GM08714 (cell line): ENCODE data around the gene TMEM52B.

Experiments used
- H3K4me3 ChIP-seq: fragments of 200-500 bp; sonication (Bioruptor generic); 2 replicates; pipeline ENCODE4 v1.5.1; 2014; ENCODE audit warnings: mild to moderate bottlenecking, low read length, inconsistent platforms
- ZNF274 ChIP-seq: IDR thresholded peaks from 2 replicates; pipeline ENCODE4 v1.6.1; 2012; ENCODE audit warnings: mild to moderate bottlenecking, low read depth, low read length

The TMEM52B gene

GRCh38 chr12:10178821-10179220 lies at the start of gene TMEM52B:
Gene TMEM52B (plus strand): TSS chr12:10179032. CDS start chr12:10179575, 543 bp downstream.
- H3K4me3 ChIP-seq: no peak within 1 kb of the TSS
- TF ChIP-seq ZNF274: no peak

- H3K4me3 ChIP-seq: no peak within 1 kb of the TSS
- TF ChIP-seq ZNF274: no peak
These were observed 48.8 kb upstream of the TMEM52B start, which contains the start of gene CLEC7A for GRCh38 chr12:10130042-10130441. Gene CLEC7A (minus strand): TSS chr12:10130199. CDS start chr12:10130082, 117 bp downstream.

DNA sequence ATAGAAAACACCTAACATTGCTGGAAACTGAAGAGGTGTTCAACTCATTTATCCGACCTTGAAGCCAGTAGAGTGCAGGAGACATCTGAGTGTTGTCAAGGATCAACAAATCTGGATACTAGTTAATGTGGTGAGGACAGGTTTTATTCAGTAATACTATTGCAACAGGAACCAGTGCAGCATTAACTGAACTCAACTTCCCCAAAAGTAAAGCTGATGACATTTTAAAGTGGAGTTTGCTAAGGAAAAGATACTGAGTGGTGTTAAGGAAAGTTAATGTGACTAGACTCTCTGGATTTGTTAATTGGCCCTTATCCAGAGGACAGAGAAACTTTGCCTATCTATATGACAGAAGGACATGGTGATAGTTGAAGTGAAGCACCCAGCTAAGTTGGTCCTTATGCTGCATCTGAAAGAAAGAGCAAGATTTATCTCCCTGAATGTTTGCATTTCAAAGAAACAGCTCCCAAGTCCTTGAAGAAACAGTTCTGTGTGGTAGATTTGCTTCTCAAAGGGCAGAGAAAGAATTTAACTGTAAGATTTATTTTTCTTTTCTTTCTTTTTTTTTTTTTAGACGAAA lies 47.6 kb upstream of the TMEM52B start:
- TF ChIP-seq ZNF274: no peak
- no peak overlapping the region for H3K4me3 ChIP-seq

GRCh38 chr12:10132850-10133370 lies 45.9 kb upstream of the TMEM52B start:
- no peak overlapping the region for H3K4me3 ChIP-seq
- no peak for TF ChIP-seq ZNF274

- TF ChIP-seq ZNF274: no peak
- no peak overlapping the region for H3K4me3 ChIP-seq
These were observed 43.7 kb upstream of the TMEM52B start for GRCh38 chr12:10135126-10135525.

DNA sequence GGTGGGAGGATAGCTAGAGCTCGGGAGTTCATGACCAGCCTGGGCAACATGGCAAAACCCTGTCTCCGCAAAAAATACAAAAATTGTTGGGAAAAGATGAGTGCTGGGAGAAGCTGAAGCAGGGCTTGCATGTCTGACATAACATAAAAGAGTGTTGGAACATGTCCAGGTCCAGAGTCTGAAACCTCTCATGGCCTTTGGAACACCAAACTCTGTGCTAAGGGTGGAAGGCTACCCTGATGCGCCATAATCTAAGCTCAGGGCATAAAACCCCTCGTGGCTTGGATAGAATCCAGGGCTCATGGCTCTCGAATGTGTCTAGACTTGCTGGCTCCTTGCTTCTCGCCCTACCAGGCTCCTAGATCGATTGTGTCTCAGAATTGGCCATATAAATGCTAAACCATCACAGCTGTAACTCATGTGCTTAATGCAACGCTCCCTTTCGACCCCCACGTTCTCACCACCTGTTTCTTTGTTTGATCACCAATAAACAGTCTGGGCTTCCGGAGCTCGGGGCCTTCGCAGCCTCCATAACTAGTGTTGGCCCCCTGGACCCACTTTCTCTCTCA lies 42.1 kb upstream of the TMEM52B start:
- no peak overlapping the region for H3K4me3 ChIP-seq
- TF ChIP-seq ZNF274: no peak

DNA sequence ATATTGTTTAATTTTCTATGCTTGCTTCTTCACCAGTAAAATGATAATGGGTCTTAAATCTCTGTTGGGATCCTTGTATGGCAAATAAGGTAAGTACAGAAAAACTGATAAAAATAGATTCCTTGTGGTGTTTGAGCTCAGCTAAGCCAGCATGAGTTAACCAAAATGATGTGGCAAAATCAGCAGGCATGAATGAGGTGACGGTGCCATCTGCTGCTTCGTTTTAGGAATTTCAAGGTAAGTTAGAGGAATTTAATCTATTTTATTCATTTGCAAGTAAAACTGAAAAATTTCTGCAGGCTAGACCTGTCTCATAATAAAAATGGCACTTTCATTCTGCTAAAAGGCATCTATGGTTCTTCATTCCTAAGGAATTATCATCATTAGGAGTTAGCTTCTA lies 38.8 kb upstream of the TMEM52B start:
- no peak for TF ChIP-seq ZNF274
- no peak overlapping the region for H3K4me3 ChIP-seq

- no peak for TF ChIP-seq ZNF274
- H3K4me3 ChIP-seq: no peak overlapping the region
These were observed 35.7 kb upstream of the TMEM52B start for GRCh38 chr12:10142976-10143589.

DNA sequence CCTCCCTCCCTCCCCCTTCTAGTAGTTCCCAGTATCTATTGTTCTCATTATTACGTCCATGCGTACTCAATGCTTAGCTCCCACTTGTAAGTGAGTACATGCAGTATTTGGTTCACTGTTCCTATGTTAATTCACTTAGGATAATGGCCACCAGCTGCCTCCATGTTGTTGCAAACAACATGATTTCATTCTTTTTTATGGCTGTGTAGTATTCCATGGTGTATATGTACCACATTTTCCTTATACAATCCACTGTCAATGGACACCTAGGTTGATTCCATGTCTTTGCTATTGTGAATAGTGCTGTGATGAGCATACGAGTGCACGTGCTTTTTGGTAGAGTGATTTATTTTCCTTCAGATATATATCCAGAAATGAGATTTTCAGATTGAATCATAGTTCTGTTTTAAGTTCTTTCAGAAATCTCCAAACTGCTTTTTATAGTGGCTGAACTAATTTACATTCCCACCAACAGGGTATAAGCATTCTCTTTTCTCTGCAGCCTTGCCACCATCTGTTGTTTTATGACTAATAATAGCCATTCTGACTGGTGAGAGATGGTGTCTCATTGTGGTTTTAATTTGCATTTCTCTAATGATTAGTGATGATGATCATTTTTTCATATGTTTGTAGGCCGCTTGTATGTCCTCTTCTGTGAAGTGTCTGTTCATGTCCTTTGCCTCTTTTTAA lies 31.0 kb upstream of the TMEM52B start:
- no peak overlapping the region for H3K4me3 ChIP-seq
- TF ChIP-seq ZNF274: no peak

- no peak overlapping the region for H3K4me3 ChIP-seq
- no peak for TF ChIP-seq ZNF274
These were observed 27.2 kb upstream of the TMEM52B start for GRCh38 chr12:10151621-10152020.

GRCh38 chr12:10153271-10154144 lies 25.3 kb upstream of the TMEM52B start:
- TF ChIP-seq ZNF274: no peak
- H3K4me3 ChIP-seq: peak overlapping the region; percentile 68; the same call in 1 of the 2 replicates

DNA sequence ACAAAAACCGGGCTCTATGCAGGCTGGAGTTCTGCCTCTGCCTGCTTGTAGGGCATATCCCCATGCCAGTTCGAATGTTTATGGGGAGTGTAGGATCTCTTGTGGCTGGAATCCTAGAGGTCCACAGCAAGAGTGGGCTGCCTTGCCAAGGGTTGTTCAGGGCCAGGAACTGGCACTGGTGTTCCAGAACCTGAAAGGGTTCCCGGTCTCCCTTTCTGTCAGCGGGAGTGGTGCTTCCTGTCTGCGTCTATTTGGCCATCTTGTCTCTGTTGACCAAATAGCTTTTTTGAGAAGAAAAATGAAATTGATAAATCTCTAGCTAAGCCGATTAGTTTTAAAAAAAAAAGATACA lies 24.7 kb upstream of the TMEM52B start:
- H3K4me3 ChIP-seq: peak overlapping the region; percentile 68; the same call in 1 of the 2 replicates
- TF ChIP-seq ZNF274: no peak

DNA sequence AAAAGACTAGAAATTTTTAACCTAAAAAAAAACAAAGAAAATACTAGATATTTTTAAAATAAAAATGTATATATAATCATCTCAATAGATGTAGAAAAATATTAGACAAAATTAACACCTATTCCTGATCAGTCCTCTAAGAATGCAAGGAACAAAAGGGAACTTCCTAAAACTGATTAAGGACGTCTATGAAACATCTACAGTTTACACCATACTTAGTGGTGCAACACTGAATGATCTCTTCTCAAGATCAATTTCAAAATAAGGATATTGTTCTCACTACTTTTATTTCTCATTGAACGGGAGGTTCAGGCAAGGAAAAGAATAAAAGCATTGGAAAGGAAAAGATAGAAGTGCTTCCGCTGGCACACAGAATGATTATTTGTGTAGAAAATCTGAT lies 22.9 kb upstream of the TMEM52B start:
- no peak for TF ChIP-seq ZNF274
- no peak overlapping the region for H3K4me3 ChIP-seq

DNA sequence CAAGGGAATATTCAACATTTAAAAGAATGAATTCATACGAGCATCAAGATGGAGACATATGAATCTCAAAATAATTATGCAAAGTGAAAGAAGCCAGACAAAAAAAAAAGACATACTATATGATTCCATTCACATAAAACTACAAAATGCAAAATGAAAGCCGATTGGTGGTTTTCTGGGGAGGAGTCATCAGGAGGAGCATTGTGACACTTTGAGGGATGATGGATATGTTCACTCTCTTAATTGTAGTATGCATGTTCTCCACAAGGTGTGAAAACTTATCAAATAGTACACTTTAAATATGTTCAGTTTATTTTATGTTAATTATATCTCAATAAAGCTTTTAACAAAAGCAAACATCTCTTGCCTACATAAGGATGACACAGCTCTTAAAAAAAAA lies 20.4 kb upstream of the TMEM52B start:
- no peak for TF ChIP-seq ZNF274
- H3K4me3 ChIP-seq: no peak overlapping the region
